Urinary bladder (tissue), 4 donors: ENCODE measurements around the gene ZG16. TPM values are rescaled to one million over a fixed set of nuclear protein-coding genes. Genes with fewer than 3 reads are reported as not detected.
"Not testable (repeated sequence)": the region's sequence is repeated elsewhere in the genome, so short reads cannot be mapped to it uniquely, and the experiment has no call there.

ENCODE experiments used
- DNase-seq: peaks from one replicate; pipeline ENCODE4 v3.0.0-alpha.2; 2015; ENCODE audit errors: extremely low spot score
- H3K27ac ChIP-seq: one replicate; pipeline ENCODE4 v1.5.1; 2013; ENCODE audit warnings: low read depth, mild to moderate bottlenecking, moderate library complexity
- H3K36me3 ChIP-seq: one replicate; pipeline ENCODE4 v1.6.1; 2013; ENCODE audit warnings: mild to moderate bottlenecking, moderate library complexity; ENCODE audit not compliant: insufficient read depth
- H3K4me1 ChIP-seq: one replicate; pipeline ENCODE4 v1.6.1; 2013; ENCODE audit warnings: mild to moderate bottlenecking, moderate library complexity; ENCODE audit not compliant: insufficient read depth
- H3K4me3 ChIP-seq: one replicate; pipeline ENCODE4 v1.5.1; 2013; ENCODE audit warnings: low read depth, low read length
- WGBS: extraction: QIAGEN DNeasy Blood & Tissue Kit; methylation state at CpG from one replicate; pipeline ENCODE4 v1.1.7; 2013; 5-methylcytosine and 5-hydroxymethylcytosine counted together
- polyA plus RNA-seq: library from polyadenylated mRNA; stranded (reverse); fragments of 200-250 nt; gene quantifications from one replicate; pipeline ENCODE4 v1.2.3, GENCODE V29; 2013
- total RNA-seq: library from RNA; depleted of rRNA; stranded (reverse); fragments of >200 nt; gene quantifications from one replicate; pipeline ENCODE4 v1.2.3, GENCODE V29; 2014
- donor health status: healthy with polysubstance abuse.
- donor health status: healthy.

Gene ZG16, protein sequence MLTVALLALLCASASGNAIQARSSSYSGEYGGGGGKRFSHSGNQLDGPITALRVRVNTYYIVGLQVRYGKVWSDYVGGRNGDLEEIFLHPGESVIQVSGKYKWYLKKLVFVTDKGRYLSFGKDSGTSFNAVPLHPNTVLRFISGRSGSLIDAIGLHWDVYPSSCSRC
- not detected for total RNA-seq
- not detected for polyA plus RNA-seq

DNA sequence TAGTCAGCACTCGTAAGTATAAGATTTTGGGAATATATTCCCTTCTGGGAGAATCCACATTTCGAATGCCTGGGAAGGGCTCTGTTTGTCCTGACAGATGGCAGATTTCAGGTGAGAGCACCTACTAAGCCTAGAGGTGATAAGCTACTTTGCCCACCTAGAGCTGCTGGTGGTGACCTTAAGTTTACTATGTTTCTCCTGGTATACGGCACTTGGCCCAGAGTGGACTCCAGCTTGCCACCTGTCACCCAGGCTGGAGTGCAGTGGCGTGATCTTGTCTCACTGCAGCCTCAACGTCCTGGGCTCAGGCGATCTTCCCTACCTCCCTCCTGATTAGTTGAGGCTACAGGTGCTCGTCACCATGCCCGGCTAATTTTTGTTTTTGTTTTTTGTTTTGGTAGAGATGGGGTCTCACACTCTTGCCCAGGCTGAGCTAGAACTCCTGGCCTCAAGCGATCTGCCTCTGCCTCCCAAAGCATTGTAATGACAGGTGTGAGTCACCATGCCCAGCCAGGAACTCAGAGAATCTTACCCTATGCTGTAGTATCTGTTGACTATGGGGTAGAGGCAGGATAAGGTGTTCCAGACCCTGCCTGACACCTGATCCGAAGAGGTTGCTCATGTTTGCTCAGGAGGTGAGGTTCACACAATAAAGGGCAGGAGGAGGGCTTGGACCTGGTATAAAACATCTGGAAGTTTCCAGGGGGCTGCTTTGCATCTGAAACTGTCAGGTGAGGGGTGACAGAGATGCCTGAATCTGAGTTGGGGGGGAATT lies at the start of gene ZG16:
TSS of gene ZG16 (plus strand) at position 681 of the 775 bp plus-strand sequence. CDS start 1,011 bp downstream, outside the sequence.
- Histone ChIP-seq H3K27ac (no peak within 1 kb of the TSS), H3K36me3 (no peaks in the 10 kb centered on the region), H3K4me3 (no peak within 1 kb of the TSS), H3K4me1 (no peaks in the 10 kb centered on the region)
- DNase-seq, result no peak
- 79% methylated on average over 10 of the region's 10 CpGs for WGBS

DNA sequence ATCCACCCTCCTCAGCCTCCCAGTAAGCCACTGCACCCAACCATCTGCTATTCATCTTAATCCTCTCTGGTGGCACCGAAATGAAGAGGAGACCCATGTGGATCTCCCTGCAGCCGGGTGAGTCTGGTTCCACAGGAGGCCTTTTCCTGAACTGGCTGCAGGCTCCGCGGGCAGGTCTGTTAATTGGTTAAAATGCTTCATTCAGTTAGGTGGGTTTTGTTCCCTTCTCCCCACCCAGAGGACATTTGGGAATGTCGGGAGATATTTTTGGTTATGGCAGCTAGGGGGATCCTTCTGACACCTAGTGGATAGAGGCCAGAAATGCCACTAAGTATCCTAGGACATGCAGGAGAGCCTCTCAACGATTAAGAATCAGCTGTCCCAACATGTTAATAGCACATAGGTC lies 48.9 kb upstream of the ZG16 start:
- Histone ChIP-seq H3K4me3 (no peak overlapping the region), H3K36me3 (no peaks in the 10 kb centered on the region), H3K27ac (no peak overlapping the region), H3K4me1 (no peaks in the 10 kb centered on the region)
- WGBS, result 48% methylated on average over 6 of the region's 6 CpGs
- DNase-seq, result no peak

DNA sequence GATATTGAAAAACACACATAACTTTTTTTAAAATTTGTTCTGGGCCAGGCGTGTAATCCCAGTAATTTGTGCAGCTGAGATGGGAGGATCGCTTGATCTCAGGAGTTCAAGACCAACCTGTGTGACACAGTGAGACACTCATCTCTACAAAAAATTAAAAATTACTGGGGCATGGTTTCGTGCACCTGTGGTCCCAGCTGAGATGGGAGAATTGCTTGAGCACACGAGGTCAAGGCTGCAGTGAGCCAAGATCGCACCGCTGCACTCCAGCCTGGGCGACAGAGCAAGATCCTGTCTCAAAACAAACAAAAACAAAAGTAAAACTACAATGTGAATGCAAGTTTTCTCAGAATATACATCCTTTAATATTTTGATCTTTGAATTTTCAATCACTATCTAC lies 47.4 kb upstream of the ZG16 start:
- 70% methylated on average over 7 of the region's 7 CpGs for WGBS
- no peak for DNase-seq
- Histone ChIP-seq H3K4me3 (no peak overlapping the region), H3K27ac (no peak overlapping the region), H3K36me3 (no peaks in the 10 kb centered on the region), H3K4me1 (no peaks in the 10 kb centered on the region)

DNA sequence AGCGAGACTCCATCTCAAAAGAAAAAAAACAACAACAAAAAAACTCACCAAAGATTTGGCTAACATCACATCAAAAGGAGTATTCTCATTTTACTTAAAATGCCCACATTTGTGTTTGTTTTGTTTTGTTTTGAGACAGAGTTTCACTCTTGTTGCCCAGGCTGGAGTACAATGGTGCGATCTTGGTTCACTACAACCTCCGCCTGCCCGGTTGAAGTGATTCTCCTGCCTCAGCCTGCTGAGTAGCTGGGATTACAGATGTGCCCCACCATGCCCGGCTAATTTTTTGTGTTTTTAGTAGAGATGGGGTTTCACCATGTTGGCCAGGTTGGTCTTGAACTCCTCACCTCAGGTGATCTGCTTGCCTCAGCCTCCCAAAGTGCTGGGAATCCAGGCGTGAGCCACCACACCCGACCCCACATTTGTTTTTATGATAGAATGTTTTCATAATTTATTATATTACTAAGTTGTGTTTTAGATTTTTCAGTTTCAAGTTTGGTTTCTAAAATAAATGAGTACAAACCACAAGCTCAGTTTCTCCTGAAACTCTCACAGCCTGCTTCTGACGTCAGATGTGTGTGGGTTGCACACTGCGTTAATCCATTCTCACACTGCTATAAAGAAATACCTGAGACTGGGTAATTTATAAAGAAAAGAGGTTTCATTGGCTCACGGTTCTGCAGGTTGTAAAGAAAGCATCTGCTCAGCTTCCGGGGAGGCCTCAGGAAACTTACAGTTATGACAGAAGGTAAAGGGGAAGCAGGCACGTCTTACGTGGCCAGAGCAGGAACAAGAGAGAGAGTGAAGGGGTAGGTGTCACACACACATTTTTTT lies 46.1 kb upstream of the ZG16 start:
- not testable (repeated sequence) for DNase-seq, H3K4me3 ChIP-seq, H3K27ac ChIP-seq, H3K4me1 ChIP-seq, H3K36me3 ChIP-seq
- WGBS, result 80% methylated on average over 13 of the region's 13 CpGs

DNA sequence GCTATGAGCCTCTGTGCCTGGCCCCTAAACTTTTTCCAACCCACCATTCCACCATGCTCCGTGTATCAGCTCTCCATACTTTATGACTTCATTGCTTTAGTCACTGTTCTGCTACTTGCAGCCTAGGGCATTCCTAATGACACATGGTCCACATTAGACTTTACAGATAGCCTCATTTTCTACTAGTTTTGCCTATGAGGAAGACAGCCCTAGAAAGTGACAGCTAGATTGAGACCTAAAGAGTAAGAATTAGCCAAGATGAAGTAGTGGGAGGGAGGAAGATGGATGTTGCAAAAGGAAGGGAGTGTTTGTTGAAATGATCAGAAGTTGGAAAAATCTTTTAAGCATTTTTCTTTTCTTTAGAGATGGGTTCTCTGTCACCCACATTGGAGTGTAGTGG lies 43.3 kb upstream of the ZG16 start:
- no peak for DNase-seq
- 2% methylated on average over 1 of the region's 1 CpG for WGBS
- Histone ChIP-seq H3K27ac (no peak overlapping the region), H3K36me3 (no peaks in the 10 kb centered on the region), H3K4me3 (no peak overlapping the region), H3K4me1 (no peaks in the 10 kb centered on the region)

DNA sequence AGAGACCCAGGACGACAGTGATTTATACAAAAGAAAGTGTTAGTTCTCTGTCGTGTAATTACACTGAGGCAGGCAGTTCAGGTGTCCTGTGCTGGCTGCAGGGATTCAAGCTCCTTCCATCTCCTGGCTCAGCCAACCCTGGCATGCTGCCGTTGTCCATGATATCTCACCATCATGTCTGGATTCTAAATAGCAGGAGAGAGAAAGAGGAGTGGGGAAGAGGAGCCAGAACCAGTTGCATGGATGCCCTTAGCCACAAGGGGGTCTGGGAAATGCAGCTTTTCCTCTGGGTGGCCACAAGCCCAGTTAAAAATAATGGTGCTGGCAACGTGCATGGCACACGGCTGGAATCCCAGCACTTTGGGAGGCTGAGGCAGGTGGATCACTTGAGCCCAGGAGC lies 41.9 kb upstream of the ZG16 start:
- no peak overlapping the region for H3K27ac ChIP-seq
- 47% methylated on average over 5 of the region's 5 CpGs for WGBS
- DNase-seq, result no peak
- no peaks in the 10 kb centered on the region for H3K36me3 ChIP-seq
- H3K4me1 ChIP-seq, result no peaks in the 10 kb centered on the region
- H3K4me3 ChIP-seq, result no peak overlapping the region

DNA sequence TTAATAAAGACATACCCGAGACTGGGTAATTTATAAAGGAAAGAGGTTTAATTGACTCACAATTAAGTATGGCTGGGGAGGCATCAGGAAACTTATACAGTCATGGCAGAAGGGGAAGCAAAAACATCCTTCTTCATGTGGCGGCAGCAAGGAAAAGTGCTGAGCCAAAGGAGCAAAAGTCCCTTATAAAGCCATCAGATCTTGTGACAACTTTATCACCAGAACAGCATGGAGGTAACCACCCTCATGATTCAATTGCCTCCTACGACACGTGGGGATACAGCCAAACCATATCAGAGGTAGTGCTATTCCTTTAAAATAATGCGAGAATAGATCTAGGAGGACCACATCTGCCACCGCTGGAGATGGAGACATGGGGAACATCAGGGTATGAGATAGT lies 41.3 kb upstream of the ZG16 start:
- no peak overlapping the region for H3K27ac ChIP-seq
- 70% methylated on average over 6 of the region's 6 CpGs for whole genome bisulfite sequencing
- H3K4me3 ChIP-seq, result no peak overlapping the region
- no peak for DNase-seq
- H3K4me1 ChIP-seq, result no peaks in the 10 kb centered on the region
- no peaks in the 10 kb centered on the region for H3K36me3 ChIP-seq

DNA sequence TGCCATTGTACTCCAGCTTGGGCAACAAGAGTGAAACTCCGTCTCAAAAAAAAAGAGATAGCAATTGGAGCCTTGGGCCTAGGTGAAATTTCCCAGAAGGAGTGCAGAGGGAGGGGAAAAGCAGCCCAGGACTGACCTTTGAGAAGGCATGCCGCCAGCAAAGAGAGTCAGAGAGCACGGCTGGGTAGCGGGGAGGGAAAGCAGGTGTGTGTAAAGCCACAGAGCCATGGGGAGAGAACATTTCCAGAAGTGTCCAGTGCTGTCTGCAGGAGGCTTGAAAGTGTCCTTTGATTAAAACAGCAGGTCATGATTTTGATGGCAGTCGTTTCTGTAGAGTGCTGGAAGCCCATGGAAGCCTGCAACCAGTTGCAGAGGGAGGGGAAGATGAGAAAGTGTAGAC lies 40.3 kb upstream of the ZG16 start:
- DNase-seq, result no peak
- Histone ChIP-seq H3K4me1 (no peaks in the 10 kb centered on the region), H3K4me3 (no peak overlapping the region), H3K27ac (no peak overlapping the region), H3K36me3 (no peaks in the 10 kb centered on the region)
- WGBS, result 65% methylated on average over 5 of the region's 5 CpGs

DNA sequence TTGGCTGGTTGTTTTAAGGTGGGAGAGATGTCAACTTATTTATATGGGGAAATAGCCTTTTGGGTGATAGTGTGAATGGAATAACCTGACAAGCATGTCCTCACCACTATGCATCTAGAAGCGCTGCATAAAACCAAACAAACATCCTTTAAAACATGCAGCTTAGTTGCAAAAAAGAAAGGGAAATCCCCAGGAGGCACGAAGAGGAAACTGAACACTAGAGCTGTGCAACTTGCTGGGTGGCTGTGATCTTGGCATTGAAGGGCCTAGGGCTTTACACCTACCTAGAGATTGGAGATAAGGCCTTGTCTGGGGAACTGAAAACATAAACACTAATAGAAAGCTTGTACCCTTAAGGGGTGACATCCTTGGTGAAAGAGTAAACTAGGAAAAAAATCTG lies 39.5 kb upstream of the ZG16 start:
- no peak overlapping the region for H3K4me3 ChIP-seq
- H3K4me1 ChIP-seq, result no peaks in the 10 kb centered on the region
- no peak for DNase-seq
- 66% methylated on average over 2 of the region's 2 CpGs for WGBS
- no peak overlapping the region for H3K27ac ChIP-seq
- H3K36me3 ChIP-seq, result no peaks in the 10 kb centered on the region

DNA sequence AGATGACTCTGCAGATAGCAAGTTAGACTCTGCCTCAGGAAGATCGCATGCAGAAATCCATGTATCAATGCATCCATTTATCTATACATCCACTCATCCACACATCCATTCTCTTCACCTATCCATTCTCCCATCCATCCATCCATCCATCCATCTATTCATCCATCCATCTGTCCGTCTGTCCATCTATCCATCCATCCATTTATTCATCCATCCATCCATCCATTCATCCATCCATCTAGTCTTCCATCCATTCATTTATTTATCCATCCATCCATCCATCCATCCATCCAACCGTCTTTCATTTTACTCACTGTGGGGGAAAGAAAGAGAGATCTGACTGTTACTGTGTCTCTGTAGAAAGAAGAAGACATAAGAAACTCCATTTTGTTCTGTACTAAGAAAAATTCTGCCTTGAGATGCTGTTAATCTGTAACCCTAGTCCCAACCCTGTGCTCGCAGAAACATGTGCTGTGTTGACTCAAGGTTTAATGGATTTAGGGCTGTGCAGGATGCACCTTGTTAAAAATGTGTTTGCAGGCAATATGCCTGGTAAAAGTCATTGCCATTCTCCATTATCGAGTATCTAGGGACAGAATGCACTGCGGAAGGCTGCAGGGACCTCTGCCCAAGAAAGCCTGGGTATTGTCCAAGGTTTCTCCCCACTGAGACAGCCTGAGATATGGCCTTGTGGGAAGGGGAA lies 38.0 kb upstream of the ZG16 start:
- 63% methylated on average over 6 of the region's 6 CpGs for WGBS
- not testable (repeated sequence) for H3K4me3 ChIP-seq
- DNase-seq, result peak; percentile 46

DNA sequence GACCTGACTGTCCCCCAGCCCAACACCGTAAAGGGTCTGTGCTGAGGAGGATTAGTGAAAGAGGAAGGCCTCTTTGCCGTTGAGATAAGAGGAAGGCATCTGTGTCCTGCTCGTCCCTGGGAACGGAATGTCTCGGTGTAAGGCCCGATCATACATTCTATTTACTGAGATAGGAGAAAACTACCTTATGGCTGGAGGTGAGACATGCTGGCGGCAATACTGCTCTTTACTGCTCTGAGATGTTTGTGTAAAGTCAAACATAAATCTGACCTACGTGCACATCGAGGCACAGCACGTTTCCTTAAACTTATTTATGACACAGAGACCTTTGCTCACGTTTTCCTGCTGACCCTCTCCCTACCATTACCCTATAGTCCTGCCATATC lies 37.4 kb upstream of the ZG16 start:
- not testable (repeated sequence) for H3K4me1 ChIP-seq
- WGBS, result 27% methylated on average over 11 of the region's 11 CpGs
- peak; percentile 47 for DNase-seq

More for the DNA sequence above, 38.0 kb upstream of the ZG16 start:
- not testable (repeated sequence) for H3K36me3 ChIP-seq, H3K4me1 ChIP-seq, H3K27ac ChIP-seq

DNA sequence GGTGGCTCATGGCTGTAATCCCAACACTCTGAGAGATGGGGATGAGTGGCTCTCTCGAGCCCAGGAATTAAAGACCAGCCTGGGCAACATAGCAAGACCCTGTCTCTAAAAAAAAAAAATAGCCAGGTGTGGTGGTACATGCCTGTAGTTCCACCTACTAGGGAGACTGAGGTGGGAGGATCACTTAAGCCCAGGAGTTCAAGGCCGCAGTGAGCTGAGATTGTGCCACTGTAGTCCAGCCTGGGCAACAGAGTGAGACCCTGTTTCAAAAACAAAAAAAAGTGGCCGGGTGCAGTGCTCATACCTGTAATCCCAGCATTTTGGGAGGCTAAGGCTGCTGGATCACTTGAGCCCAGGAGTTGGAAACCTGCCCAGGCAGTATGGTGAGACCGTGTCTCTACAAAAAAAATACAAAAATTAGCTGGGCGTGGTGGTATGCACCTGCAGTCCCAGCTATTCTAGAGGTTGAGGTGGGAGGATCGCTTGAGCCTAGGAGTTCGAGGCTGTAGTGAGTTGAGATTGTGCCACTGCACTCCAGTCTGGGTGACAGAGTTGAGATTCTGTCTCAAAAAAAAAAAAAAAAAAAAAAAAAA lies 35.3 kb upstream of the ZG16 start:
- no peaks in the 10 kb centered on the region for H3K4me1 ChIP-seq
- no peak overlapping the region for H3K4me3 ChIP-seq
- WGBS, result 81% methylated on average over 7 of the region's 7 CpGs
- H3K36me3 ChIP-seq, result no peaks in the 10 kb centered on the region
- DNase-seq, result no peak
- no peak overlapping the region for H3K27ac ChIP-seq

More for the DNA sequence above, 37.4 kb upstream of the ZG16 start:
- not testable (repeated sequence) for H3K27ac ChIP-seq, H3K4me3 ChIP-seq, H3K36me3 ChIP-seq

DNA sequence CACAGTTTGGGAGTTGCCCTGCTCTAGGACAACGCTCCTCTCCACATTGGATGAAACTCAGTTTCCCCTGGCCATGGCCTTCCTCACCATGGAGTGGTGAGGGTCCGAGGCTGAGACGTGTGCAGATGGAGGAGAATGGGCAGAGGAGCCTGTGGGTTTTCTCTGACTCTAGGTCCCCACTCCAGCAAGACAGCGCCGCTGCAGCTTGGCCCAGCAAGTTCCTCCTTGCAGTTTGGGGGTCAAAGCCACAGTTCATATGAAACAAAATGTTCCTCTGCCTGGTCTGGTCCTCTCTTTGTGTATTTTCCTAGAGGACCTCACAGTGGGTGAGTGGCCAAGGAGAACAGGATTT lies 34.6 kb upstream of the ZG16 start:
- no peaks in the 10 kb centered on the region for H3K4me1 ChIP-seq
- no peaks in the 10 kb centered on the region for H3K36me3 ChIP-seq
- DNase-seq, result no peak
- no peak overlapping the region for H3K4me3 ChIP-seq
- no peak overlapping the region for H3K27ac ChIP-seq
- WGBS, result 81% methylated on average over 5 of the region's 5 CpGs
